GM12891 (cell line): Measurements from ENCODE around the gene PTPRN2.

Experiments used
- PAX5 ChIP-seq: IDR thresholded peaks from 2 replicates; pipeline ENCODE4 v1.6.1; 2011; ENCODE audit warnings: low read length, moderate library complexity, mild to moderate bottlenecking; ENCODE audit not compliant: insufficient read depth, severe bottlenecking
- POLR2A ChIP-seq: IDR thresholded peaks from 2 replicates; pipeline ENCODE4 v1.6.1; 2011; ENCODE audit warnings: low read depth, low read length, control low read depth
- POLR2AphosphoS5 ChIP-seq: IDR thresholded peaks from 2 replicates; pipeline ENCODE4 v1.6.1; 2011; ENCODE audit warnings: low read depth, low read length, control low read depth
- SPI1 ChIP-seq: IDR thresholded peaks from 2 replicates; pipeline ENCODE4 v1.6.1; 2011; ENCODE audit warnings: low read depth, low read length, control low read depth
- TAF1 ChIP-seq: IDR thresholded peaks from 2 replicates; pipeline ENCODE4 v1.6.1; 2011; ENCODE audit warnings: low read depth, low read length, control low read depth

DNA sequence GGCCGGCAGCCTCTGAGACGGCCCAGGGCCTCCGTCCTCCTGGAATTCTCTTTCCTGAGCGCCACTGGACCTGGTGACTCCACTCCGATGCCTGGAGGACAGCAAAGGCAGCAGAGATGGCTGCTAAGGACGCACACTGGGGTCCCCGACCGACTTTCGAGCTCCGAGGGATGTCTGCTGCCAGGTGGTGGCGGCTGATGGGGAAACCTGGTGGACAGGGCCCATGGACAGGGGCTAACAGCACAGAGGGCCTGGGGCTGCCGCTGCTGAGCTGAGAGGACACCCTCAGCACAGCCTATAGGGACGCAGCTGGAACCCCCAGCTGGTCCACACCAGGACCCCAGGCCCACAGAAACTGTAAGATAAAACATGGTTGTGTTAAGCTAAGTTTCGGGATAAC lies 884.5 kb downstream of the PTPRN2 start:
- TF ChIP-seq POLR2AphosphoS5 = no peak
- TF ChIP-seq POLR2A = no peak
- TF ChIP-seq TAF1 = no peak
- no peak for TF ChIP-seq PAX5
- no peak for TF ChIP-seq SPI1
